GM18870 (cell line): ENCODE measurements around the gene ETNPPL.

Source experiments
- ATAC-seq: cut with Tn5 transposase; IDR thresholded peaks from one replicate; pipeline ENCODE4 v1.9.1; 2021; ENCODE audit warnings: moderate library complexity; ENCODE audit not compliant: unreplicated experiment

ETNPPL gene

DNA sequence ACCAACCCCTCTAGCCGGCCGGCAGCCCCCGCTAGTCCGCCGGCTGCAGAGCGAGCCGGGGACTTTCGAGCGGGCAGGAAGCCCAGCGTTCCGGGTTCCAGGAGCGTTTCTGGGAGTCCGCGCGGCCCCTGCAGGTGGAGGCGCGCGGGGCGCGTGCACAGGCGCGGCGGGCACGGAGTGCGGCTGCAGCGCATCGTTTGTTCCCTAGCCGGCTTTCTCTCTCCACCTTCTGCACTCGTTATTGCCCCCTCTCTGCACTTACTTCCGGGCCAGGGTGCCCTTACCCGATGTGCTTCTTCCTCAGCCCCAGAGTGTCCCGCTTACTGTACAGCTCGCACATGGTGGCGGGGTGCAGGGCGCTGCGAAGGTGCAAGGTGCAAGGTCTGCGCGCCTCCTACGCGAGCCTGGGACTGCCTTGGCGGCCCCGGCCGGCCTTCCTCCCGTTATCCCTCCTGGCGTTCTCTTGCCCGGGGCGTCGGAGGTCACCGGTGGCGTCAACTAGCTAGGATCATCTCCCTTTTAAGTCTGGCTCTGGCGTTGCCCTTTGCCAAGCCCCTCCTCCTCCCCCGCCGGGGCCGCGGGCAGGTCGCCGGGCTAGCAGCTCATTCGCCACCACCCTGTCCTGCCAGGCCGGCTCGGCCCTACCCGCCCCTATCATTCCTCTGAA is at the start of gene ETNPPL:
Gene ETNPPL, minus strand, starts transcription at position 495 of the 667 bp plus-strand sequence. Its CDS starts 155 bp downstream, at position 340.
- ATAC-seq, result no peak

DNA sequence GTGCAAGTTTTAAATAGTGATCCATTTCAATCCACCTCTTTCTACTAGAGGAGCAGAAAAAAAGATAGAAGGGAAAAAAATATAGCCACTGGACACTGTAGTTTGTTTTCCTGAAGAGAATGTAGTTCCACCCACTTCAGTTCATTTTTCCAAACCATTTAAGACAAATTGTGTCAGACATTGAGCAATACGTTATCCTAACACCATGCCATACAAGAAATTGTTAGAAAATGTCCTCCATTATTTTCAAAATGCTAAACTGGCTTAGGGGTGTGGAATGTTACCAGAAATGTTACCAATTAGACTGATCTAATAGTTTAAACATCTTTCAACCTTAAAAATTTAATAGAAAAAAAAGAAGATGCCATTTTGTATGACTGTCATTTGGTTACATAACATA is 48.6 kb upstream of the ETNPPL start:
- no peak for ATAC-seq

DNA sequence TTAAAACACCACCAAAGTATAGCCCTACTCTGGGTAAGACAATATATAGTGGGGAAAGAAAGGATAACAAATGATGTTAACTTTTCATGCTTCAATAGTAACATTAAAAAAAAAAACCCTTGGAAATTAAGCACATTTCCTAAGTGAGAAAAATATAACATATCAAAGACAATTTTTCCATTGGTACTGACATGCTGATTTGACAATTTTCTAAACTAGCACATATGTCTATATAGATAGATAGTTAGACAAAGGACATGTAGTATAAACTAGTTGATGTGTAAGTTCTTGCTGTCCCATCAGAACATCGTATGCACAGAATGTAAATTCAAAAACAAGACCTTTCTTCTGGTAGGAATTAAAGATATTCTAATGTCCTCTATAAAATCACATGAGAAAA is 47.2 kb upstream of the ETNPPL start:
- no peak for ATAC-seq

DNA sequence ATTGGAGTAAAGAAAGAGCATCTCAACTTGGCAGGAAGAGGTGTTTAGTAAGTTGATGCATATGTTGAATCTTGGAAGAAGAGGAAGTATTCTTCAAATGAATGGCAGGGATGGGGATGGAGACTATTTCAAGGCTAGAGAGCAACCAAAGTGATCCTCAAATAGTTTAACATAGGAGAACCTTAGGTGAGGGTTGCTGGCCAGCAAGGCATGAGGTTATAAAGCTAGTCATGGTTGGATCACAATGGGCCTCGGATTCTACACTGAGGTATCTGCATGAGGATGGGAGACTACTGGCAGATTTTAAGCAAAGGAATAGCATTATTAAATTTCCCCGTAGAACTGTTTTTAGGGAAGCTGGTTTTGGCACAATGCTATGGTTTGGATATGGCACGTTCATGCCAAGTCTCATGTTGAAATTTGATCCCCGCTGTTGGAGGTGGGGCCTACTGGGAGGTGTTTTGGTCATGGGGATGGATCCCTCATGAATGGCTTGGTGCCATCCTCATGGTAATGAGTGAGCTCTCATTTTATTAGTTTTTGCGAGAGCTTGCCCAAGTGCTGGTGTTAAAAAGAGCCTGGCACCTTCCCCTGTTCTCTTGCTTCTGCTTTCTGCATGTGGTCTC is 41.9 kb upstream of the ETNPPL start:
- no peak for ATAC-seq

DNA sequence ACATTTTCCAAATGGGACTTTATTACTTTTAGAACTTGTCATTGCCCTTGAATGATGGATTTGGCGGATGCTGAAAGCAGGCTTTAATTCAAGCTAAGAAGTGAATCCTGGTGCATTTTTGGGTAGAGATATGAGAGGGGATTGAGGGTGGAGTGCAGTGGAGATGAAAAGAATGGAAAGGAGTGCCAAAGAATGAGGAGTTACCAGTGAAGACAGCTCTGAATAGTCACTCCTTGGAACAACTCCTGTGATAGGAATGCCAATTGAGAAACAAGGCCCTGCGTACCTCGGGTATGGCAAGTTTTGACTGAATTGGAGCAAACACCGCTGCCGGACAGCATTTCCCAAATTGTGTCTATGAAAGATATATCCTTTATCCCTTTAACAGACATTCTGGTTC is 36.5 kb upstream of the ETNPPL start:
- ATAC-seq, result no peak

DNA sequence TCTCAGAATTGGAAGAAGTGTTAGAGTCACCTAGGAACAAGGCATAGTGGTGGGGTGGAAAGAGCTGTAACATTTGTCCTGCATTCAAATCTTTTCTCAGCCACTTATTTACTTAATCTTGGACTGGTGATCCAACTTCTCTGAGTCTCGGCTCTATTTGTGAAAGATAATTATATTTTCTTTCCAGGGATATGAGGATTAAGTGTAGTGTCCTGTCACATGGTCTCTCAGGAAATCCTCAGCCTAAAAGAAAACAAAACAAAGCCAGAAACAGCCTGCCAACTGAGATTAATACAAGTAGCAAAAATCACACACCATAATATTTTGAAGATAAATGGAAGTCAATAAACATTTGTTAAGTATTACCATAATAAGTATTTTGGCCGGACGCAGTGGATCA is 33.3 kb upstream of the ETNPPL start:
- ATAC-seq, result no peak

DNA sequence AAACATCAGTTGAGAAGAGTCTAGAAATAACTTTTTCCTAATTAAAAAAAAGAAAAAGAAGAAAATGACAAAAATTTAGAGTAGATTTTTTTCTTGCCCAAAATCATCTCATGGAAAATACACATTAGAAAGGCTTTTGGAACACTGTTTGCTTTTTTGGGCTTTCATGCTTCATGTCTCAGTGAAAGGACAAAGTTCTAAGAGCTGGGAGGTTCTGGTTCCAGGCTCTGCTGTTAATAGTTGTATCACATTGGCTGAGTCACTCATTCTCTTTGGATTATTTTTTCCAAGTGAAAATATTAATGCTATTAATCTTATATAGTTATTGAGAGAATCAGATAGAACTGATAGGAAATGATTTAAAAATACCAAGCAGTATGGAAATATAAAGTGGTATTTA is 32.9 kb upstream of the ETNPPL start:
- ATAC-seq, result no peak

DNA sequence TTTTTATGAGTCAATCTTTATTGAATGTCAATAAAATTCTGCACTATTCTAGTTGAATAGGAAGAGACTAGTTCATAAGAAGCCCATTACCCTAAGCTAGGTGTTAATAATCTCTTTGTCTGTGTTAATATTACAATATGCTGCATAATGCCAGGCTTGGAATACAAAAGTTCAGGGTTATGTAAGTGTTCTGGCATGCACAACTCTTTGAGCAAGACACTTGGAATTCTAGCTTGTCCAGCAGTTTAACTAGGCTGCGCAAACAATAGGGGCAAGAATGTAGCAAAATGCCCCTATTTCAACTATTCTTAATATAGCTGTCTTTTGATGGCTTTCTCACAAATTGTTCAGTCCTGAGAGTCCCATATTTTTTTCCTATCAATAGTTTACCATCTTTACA is 31.3 kb upstream of the ETNPPL start:
- no peak for ATAC-seq

DNA sequence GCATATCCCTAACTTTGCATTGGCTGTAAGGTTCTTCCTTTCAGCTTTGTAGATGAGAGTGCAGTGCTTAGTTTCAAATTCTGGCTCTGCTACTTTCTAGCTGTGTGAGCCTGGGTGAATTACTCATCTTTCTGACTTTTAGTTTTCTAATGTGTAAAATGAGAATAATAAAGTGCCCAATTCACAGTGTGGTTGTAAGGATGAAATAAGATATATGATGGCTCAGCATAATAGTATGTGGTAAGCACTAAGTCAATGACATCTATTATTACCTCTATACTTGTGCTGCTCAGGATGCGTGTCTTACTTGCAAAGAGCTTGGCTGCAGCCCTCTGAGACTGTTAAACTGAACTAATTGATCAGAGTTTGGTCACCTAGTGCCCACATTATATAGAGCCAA is 30.6 kb upstream of the ETNPPL start:
- no peak for ATAC-seq

DNA sequence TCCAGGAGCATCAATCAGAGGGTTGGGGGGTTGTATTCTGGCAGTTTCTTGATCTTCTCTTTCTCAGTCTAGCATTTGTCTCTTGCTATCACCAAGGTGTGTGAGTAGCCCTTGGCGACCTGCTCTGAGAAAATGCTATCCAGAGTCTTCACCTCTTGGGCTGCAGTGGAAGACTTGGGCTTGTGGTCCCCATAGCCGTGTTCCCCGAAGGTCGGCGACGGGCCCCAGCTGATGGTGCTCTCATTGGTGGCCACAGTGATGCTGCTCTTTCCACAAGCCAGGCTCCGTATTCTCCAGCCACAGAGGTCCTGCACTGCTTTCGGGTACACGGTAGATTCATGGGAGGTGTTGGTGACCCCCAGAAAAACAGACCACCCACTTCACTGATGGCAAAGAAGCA is 25.9 kb upstream of the ETNPPL start:
- ATAC-seq, result no peak

DNA sequence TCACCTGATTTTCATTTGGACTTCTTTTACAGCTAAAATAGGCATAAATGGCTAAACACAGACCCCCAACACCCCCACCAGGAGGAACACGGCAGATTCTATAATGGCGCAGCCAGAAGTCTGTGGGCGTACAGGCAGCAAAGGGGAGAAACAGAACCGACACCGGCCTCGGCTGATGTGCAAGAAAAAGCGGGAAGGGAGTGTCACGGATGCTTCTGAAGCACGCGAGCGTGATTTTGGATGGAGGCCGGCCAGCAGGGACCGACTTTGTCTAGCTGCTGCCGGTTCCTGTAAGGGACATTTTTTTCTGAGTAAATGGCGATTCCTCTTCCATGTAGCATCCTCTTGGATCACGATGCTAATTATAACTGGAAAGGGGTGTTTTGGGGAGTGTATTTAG is 24.9 kb upstream of the ETNPPL start:
- ATAC-seq, result no peak

DNA sequence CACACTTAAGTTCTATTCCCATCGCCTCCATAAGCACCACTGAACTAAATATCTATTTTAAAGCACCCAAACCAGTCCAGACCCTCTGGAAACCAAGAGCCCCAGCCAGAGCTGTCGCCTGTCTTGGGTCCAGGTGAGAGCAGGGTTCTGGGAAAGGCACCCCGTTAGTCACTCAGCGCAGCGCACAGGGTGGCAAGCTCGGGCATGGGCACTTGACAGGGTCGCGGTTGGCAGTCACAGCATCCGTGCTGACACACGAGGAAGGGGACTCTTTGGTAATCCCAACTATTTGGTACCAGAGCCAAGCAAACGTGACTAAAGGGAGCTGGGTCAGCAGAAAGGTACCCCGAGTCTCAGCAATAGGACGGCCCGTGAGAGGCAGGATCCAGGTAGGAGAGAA is 24.3 kb upstream of the ETNPPL start:
- no peak for ATAC-seq

DNA sequence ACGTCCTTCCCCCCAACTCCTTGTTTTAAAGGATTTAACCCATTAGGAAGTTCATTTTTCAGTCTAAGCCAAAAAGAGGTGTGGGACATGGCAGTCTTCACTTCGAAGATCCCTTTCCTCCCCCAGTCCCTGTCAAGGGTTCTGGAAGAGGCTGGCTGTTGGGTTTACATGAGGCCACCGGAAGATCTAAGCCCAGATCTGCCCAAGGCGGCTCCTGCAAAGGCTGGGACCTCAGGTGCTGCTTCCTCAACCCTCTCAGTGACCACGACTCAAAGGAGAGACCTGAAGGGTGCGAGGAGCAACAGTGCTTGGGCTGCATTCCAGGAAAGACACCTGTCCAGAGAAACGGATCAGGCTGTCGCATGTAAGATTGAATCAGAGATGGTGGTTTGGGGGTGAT is 23.5 kb upstream of the ETNPPL start:
- no peak for ATAC-seq

DNA sequence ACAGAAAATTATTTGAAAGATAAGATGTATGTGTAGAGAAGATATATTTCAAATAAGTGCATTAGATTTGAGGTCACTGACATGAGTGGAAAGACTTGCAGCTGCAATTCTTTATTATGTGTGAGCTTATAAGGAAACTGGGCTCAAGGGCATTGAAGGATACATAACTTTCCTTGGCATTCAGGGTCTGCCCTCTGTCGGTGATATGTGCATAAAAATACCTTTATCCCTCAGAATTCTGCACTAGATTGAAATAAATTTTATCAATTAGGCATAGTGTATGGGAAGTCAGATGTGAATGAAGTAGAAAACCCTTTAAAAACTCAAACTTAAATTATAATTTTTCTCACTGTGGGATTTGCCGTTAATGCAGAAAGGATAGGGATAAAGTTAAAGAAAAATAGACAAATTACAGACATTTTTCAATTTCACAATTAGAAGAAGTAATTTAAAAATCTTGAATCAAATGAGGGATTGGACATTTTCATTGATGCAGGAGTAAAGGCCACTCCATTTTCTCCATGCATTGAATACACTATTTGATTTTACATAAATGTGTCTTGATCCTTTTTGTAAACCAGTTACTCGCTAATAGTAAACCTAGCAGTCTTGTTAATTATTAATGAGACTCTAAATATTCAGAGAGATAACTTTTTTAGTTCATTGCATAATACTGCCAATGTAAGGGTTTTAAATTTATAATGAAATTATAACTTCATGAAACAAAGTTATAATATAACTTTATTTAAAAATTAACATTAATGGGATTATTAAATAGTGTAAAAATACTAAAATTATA is 21.0 kb upstream of the ETNPPL start:
- no peak for ATAC-seq

DNA sequence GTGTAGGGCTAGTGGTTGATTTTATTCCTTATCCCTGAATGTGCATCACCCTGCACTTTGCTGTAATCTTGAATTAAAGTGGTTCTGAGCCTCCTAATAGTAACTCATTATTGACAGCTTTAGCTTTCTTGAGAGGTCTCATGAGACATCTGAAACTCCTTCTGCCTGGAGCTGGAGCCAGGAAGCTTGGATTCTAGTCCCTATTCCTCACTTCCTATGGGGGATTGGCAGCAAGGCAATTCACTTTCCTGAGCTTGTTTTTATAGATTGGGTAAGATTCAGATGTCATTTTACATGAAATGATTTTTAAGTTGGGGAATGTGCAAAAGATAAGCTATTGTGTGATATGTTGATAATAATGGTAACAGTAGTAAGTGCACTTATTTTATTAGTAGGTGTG is 17.1 kb upstream of the ETNPPL start:
- ATAC-seq, result no peak

DNA sequence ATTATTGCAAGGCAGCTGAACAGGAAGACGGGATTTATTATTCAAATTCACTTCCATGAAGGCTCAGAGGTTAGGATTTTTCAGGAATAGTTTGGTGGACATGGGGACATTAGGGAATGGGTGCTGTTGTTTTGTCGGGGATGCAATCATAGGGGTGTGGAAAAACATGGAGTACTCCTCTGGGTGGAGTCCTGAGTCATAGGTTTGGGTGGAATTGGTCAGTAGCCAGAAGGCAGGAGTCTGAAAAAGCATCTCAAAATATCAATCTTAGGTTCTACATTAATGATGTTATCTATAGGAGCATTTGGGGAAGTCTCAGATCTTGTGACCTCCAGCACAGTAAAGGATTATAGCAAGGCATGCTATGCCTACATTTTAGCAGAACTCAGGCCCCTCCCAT is 14.5 kb upstream of the ETNPPL start:
- no peak for ATAC-seq

DNA sequence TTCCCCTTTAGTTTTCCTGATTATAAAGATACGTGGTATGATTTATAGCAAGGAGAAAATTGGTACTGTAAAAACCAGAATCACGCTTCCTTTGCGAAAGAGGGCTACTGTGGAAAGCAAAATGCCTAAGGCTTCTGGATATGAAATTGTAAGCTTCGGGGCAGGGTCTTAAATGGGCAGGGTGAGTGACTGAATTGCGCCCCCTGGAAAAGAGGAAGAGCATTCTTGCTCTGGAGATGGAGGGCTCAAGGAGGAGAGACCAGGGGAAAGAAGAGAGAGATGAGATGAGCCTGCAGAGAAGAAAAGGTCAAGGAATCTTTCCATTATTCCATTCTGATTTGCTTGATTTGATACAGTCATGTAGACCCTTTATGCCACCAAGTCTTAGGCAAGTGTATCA is 13.1 kb upstream of the ETNPPL start:
- ATAC-seq, result no peak

DNA sequence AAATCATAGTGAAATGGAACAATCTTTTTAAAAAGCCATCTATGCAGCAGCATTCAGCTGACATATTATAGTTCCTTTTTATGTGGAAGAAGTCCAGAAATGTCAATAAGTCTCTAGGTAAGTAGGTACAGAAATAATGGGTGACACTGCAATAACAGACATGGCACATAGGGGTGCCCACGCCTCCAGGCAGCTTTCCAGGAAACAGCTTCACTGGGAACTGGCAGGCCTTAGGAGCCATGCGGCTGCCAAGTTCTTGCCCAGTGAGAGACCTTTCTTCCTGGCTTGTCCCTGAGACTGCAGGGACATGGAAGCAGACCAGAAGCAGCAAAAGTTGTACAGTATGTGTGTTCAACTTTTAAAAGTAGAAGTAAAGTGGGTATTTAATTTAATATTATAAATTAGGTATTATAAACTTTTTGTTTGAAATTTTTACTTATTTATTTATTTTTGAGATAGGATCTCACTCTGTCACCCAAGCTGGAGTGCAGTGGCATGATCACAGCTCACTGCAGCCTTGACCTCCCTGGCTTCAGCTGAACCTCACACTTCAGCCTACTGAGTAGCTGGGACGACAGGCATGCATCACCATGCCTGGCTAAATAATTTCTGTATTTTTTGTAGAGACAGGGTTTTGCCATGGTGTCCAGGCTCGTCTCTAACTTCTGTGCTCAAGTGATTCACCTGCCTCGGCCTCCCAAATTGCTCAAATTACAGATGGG is 12.1 kb upstream of the ETNPPL start:
- no peak for ATAC-seq

DNA sequence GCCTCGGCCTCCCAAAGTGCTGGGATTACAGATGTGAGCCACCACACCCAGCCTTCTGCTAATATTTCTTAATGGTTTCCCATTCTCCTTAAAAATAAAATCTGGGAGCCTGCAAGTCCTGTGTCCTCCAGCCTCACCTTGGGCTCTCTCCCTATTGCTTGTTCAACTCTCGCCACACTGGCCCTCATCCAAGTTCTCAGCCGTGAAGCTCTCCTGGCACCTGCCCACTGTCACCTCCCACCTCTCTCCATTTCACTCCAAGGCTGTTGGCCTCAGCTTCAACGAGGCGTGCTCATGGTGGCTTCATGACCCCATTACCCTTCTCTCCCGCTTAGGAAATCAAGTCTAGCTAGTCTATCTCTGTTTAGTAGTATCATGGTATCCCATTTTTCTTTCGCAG is 9.5 kb upstream of the ETNPPL start:
- no peak for ATAC-seq

DNA sequence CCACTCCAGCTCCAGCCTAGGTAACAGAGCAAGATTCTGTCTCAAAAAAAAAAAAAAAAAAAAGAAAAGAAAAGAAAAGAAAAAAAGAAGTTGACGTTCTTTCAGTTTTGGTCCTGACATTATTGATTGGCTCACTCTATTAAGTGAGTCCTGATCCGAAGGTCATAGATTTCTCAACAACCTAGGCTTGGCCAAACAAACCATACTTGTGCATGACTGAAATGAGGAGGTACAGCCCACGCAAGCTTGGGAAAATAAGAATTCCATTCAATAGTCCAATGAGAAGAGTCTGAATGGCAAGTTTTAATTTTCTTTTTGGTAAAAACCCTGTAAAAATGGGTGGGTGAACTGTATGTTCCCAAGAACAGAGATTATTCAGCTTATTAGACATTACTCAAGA is 3.2 kb upstream of the ETNPPL start:
- ATAC-seq, result no peak

DNA sequence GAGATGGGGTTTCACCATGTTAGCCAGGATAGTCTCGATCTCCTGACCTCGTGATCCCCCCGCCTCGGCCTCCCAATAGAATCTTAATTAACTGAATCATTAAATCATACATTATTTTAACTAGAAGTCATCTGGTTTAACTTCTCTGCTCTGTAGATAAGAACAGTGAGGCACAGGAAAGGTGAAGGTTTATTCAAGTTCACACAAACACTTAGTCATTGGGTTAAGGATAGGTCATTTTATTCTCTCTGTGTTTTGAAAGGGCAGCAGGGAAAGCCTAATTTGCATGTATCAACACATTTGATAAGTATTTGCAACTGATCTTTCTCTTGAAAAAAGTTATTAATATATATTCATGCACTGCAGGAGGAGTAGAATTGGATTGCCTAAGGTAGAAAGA is 1.1 kb upstream of the ETNPPL start:
- ATAC-seq, result no peak

DNA sequence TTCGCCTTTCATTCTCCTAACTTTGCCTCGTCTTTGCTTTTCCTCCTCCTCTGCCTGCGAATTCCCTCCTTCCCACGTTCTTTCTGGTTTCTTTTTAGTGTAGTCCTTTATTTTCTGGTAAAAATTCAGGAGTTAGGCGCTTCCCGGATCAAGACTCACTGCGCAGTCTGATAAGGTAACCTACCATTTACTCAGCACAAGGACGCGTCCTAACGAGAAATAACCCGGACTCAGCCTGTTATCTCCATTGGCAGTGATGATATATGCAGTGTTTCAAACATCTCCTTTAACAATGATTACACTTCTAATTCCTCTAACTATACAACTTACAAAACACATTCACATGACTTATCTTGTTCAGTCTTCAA is 357 bp upstream of the ETNPPL start:
- ATAC-seq, result no peak
